ENCODE measurements around the gene CABP2. TPM values are rescaled to one million over a fixed set of nuclear protein-coding genes. Genes with fewer than 3 reads are reported as not detected.
"Not testable (repeated sequence)": the region's sequence is repeated elsewhere in the genome, so short reads cannot be mapped to it uniquely, and the experiment has no call there.

Gene CABP2
- total RNA-seq, 2 donors from 2014 or later = not detected

- ATAC-seq (no peak), DNase-seq (ENCODE audit: low spot score) (no peak)
- peaks cover 7% of the 10 kb centered on the region for H3K36me3 Mint-ChIP-seq
- H3K27me3 Mint-ChIP-seq = no peaks in the 10 kb centered on the region
- H3K4me3 Mint-ChIP-seq = no peak overlapping the region
- H3K4me1 Mint-ChIP-seq (ENCODE audit: low read depth in 2 of 2) = peaks cover 25 to 28% of the 10 kb centered on the region in 2 donors
- no peaks in the 10 kb centered on the region for H3K9me3 Mint-ChIP-seq
- no peak overlapping the region for H3K27ac Mint-ChIP-seq
Measured at GRCh38 chr11:67491276-67492068, 31.8 kb downstream of the CABP2 start.

- DNase-seq (ENCODE audit: low spot score) = peak; percentile 46
Measured at GRCh38 chr11:67490727-67491065, 32.5 kb downstream of the CABP2 start.

GRCh38 chr11:67489885-67490726 lies 33.1 kb downstream of the CABP2 start:
- no peaks in the 10 kb centered on the region for H3K9me3 Mint-ChIP-seq

More at GRCh38 chr11:67490727-67491065, 32.5 kb downstream of the CABP2 start:
- H3K4me1 Mint-ChIP-seq (ENCODE audit: low read depth in 2 of 2) = peaks cover 33 to 35% of the 10 kb centered on the region in 2 donors
- H3K27ac Mint-ChIP-seq = no peak overlapping the region
- no peak for ATAC-seq
- no peaks in the 10 kb centered on the region for H3K27me3 Mint-ChIP-seq
- no peak overlapping the region for H3K4me3 Mint-ChIP-seq
- H3K36me3 Mint-ChIP-seq = peaks cover 7% of the 10 kb centered on the region
- no peaks in the 10 kb centered on the region for H3K9me3 Mint-ChIP-seq

GRCh38 chr11:67489203-67489884 lies 33.9 kb downstream of the CABP2 start:
- Mint-ChIP-seq H3K27ac (peak overlapping the region; percentile 39 to 94), H3K27me3 (no peaks in the 10 kb centered on the region), H3K36me3 (peaks cover 7% of the 10 kb centered on the region), H3K9me3 (no peaks in the 10 kb centered on the region), H3K4me3 (peak overlapping the region; percentile 52), H3K4me1 (ENCODE audit: low read depth in 2 of 2) (peaks cover 44 to 45% of the 10 kb centered on the region in 2 donors)
- DNase-seq (ENCODE audit: low spot score) = no peak
- ATAC-seq = no peak

More at GRCh38 chr11:67489885-67490726, 33.1 kb downstream of the CABP2 start:
- DNase-seq (ENCODE audit: low spot score) (no peak), ATAC-seq (no peak)
- no peaks in the 10 kb centered on the region for H3K27me3 Mint-ChIP-seq
- H3K4me1 Mint-ChIP-seq (ENCODE audit: low read depth in 2 of 2) = peaks cover 36 to 37% of the 10 kb centered on the region in 2 donors
- peak overlapping the region in 1 of 2 donors; percentile 39 for H3K27ac Mint-ChIP-seq
- peaks cover 7% of the 10 kb centered on the region for H3K36me3 Mint-ChIP-seq
- H3K4me3 Mint-ChIP-seq = peak overlapping the region; percentile 52

GRCh38 chr11:67486481-67487195 lies 36.6 kb downstream of the CABP2 start:
- no peak for ATAC-seq
- DNase-seq (ENCODE audit: low spot score) = peak; percentile 65
- peak overlapping the region; percentile 77 for H3K4me3 Mint-ChIP-seq
- no peaks in the 10 kb centered on the region for H3K9me3 Mint-ChIP-seq
- peaks cover 63 to 64% of the 10 kb centered on the region in 2 donors for H3K4me1 Mint-ChIP-seq (ENCODE audit: low read depth in 2 of 2)
- H3K36me3 Mint-ChIP-seq = peaks cover 7% of the 10 kb centered on the region
- no peaks in the 10 kb centered on the region for H3K27me3 Mint-ChIP-seq
- peak overlapping the region; percentile 94 to 96 for H3K27ac Mint-ChIP-seq

- not testable (repeated sequence) for H3K27me3 Mint-ChIP-seq, H3K36me3 Mint-ChIP-seq, H3K9me3 Mint-ChIP-seq
- Mint-ChIP-seq H3K27ac (peak overlapping the region; percentile 94 to 96), H3K4me3 (peak overlapping the region; percentile 77), H3K4me1 (ENCODE audit: low read depth in 2 of 2) (peaks cover 63% of the 10 kb centered on the region in 2 donors)
- peak in 1 of 2 donors; percentile 1 for ATAC-seq
- peak; percentile 62 for DNase-seq (ENCODE audit: low spot score)
Measured at GRCh38 chr11:67485873-67486361, 37.3 kb downstream of the CABP2 start.

- Mint-ChIP-seq H3K27ac (peak overlapping the region; percentile 94 to 96), H3K36me3 (peaks cover 7% of the 10 kb centered on the region), H3K9me3 (no peaks in the 10 kb centered on the region), H3K4me3 (peak overlapping the region; percentile 96), H3K27me3 (no peaks in the 10 kb centered on the region), H3K4me1 (ENCODE audit: low read depth in 2 of 2) (peaks cover 61 to 62% of the 10 kb centered on the region in 2 donors)
- DNase-seq (ENCODE audit: low spot score) = peak; percentile 65
- ATAC-seq = peak in 1 of 2 donors; percentile 28
Measured at GRCh38 chr11:67484847-67485311, 38.4 kb downstream of the CABP2 start.

GRCh38 chr11:67483831-67484665 lies 39.2 kb downstream of the CABP2 start:
- H3K4me1 Mint-ChIP-seq (ENCODE audit: low read depth in 2 of 2) = peaks cover 57 to 58% of the 10 kb centered on the region in 2 donors
- ATAC-seq = peak in 1 of 2 donors; percentile 18
- H3K27ac Mint-ChIP-seq = peak overlapping the region; percentile 94 to 96
- no peaks in the 10 kb centered on the region for H3K27me3 Mint-ChIP-seq
- no peaks in the 10 kb centered on the region for H3K9me3 Mint-ChIP-seq
- H3K36me3 Mint-ChIP-seq = peaks cover 7% of the 10 kb centered on the region
- peak overlapping the region; percentile 96 for H3K4me3 Mint-ChIP-seq
- peak; percentile 58 for DNase-seq (ENCODE audit: low spot score)

- Mint-ChIP-seq H3K27ac (peak within 1 kb of the TSS; percentile 94 to 96), H3K4me3 (peak within 1 kb of the TSS; percentile 96), H3K4me1 (ENCODE audit: low read depth in 2 of 2) (peaks cover 50 to 53% of the 10 kb centered on the region in 2 donors), H3K36me3 (peaks cover 7% of the 10 kb centered on the region), H3K27me3 (no peaks in the 10 kb centered on the region), H3K9me3 (no peaks in the 10 kb centered on the region)
- DNase-seq (ENCODE audit: low spot score) (peak; percentile 97), ATAC-seq (peak; percentile 86 to 97)
Measured at GRCh38 chr11:67482827-67483798, 40.1 kb downstream of the CABP2 start, which contains the start of gene AIP. Gene AIP (plus strand): TSS chr11:67483026. CDS start chr11:67483159, 133 bp downstream.

GRCh38 chr11:67482275-67482826 lies 40.9 kb downstream of the CABP2 start:
- ATAC-seq (no peak), DNase-seq (ENCODE audit: low spot score) (peak; percentile 28)
- Mint-ChIP-seq H3K27me3 (no peaks in the 10 kb centered on the region), H3K27ac (peak overlapping the region; percentile 94 to 96), H3K4me3 (peak overlapping the region; percentile 96), H3K36me3 (peaks cover 1% of the 10 kb centered on the region), H3K9me3 (no peaks in the 10 kb centered on the region), H3K4me1 (ENCODE audit: low read depth in 2 of 2) (peaks cover 42 to 45% of the 10 kb centered on the region in 2 donors)
